T-helper 1 cell treated with Interleukin-12 subunit alpha and Interleukin-12 subunit beta and Interleukin-4 antibody, amounts not matched to agents 30 ng/mL and 1 ng/mL, for 36 hours (primary cell): ENCODE results near the gene LY6G5B. TPM values are rescaled to one million over a fixed set of nuclear protein-coding genes. Genes with fewer than 3 reads are reported as not detected.

ENCODE experiments used
- intact Hi-C: fragments of 100-400 bp; cut with micrococcal nuclease; formaldehyde crosslinking; loops from one replicate; pipeline ENCODE4 v1.15.1; 2024
- total RNA-seq: library from RNA; stranded (reverse); gene quantifications from 2 replicates; pipeline ENCODE4 v1.2.3, GENCODE V29; 2022

LY6G5B gene, protein sequence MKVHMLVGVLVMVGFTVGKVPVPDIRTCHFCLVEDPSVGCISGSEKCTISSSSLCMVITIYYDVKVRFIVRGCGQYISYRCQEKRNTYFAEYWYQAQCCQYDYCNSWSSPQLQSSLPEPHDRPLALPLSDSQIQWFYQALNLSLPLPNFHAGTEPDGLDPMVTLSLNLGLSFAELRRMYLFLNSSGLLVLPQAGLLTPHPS
- 27.5 and 29.1 TPM in 2 replicates for total RNA-seq

- intact Hi-C loops = loop anchor here (5.0 to 10.0 kb wide), 5 partner anchors 508 to 1745 kb away; partner anchors contain the start of genes ABCF1, AGPAT1, CUTA and MDC1
Observed at GRCh38 chr6:31669676-31670075, at the start of gene LY6G5B. Gene LY6G5B, plus strand, starts transcription at chr6:31669976. Its CDS starts 975 bp downstream, at chr6:31670951.

DNA sequence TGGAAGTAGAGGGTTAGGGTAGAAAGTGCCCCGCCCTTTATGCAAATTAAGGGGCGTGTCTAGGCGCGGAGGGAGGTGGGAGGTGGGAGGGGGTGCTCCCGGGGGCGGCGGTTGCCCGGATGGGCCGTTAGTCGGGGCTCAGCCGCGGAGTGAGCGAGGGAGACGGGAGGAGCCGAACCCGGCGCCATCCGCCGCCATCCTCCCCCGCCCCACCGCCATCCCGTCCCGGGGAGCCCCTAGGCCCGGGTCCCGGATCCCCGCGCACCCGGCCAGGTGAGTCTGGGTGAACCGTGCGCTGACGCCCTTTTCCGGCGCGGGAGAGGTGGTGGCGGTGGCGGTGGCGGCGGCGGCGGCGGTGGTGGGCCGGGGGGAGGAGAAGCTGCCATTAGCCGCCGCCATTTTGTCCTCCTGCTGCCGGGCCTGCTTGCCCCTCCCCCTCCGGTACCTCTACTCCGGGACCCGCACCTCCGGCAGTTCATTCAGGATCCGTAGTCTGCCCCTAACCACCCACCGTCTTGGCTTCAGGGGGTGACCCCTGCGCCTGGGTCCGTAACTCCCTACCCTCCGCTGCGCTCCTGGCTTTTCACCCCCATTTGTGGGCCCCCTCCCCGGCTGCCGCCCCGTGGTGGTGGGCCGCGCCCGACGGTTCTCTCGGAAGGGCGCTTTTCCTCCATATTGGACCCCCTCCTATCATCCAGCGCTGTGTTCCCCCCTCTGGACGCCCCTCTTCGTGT lies 49.0 kb upstream of the LY6G5B start, which contains the start of gene PRRC2A:
PRRC2A (plus strand) TSS at position 130 of the 734 bp plus-strand sequence. CDS start 2,075 bp downstream, outside the sequence.
- intact Hi-C loops = loop anchor here (1.0 to 5.0 kb wide), 21 partner anchors 32 to 900 kb away; partner anchors contain the start of genes ABHD16A, ATF6B, BAG6 and CCHCR1

DNA sequence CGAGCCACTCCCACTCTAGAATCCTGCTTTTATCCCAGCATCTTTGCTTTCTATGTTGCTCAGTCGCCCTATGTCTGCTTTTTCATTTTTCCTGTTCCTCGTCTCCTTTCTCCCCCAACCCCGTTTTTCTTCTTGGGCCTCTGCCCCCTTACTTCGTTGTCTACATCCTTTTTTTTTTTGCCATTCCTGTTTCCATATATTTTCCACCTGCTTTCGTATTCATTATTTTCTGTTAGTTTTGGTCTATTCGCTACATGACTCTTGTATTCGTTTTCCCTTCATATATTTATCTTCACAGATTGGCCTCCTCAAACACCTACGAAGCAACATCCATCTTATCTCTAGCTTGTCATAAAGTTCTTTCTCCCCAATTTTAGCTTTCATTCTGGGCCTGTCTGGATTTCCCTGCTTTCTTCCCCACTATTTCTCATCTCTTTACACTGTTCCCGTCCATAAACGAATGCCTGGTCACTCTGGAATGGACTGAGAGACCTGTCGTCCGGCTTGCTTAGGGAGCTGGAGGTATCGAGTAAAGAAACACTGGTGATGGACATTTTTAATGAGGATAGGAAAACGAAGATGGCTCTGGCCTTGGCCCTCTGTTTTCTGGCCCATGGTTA lies 48.3 kb upstream of the LY6G5B start:
- intact Hi-C loops = loop anchor here (2.0 to 5.0 kb wide), 4 partner anchors 41 to 464 kb away; partner anchors contain the start of genes CCHCR1, HSPA1B, NELFE and SKIC2

- intact Hi-C loops = loop anchor here (2.0 to 5.0 kb wide), 4 partner anchors 41 to 465 kb away; partner anchors contain the start of genes CCHCR1, HSPA1B, NELFE and SKIC2
Observed at GRCh38 chr6:31621991-31622390, 47.8 kb upstream of the LY6G5B start.

DNA sequence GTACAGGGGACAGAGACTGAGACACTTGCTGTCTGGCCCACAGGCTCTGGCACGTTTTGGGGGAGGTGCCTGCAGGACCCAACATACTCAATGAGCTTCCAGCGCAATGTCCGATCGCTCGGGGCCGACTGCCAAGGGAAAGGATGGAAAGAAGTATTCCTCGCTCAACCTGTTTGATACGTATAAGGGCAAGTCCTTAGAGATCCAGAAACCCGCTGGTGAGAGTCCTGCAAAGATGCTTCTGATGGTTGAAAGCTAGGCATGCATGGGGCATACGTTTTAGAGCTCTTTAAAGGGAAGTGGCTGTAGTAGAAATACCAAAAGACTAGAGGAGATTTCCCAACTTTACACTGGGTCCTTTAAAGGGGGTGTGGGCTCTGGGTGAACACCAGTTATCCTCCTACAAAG lies 47.1 kb upstream of the LY6G5B start:
- intact Hi-C loops = loop anchor here (5.0 kb wide), 1 partner anchor 465 kb away; the partner anchor contains the start of genes CCHCR1 and TCF19

- intact Hi-C loops = loop anchor here (5.0 kb wide), 1 partner anchor 467 kb away; the partner anchor contains the start of genes CCHCR1 and TCF19
Observed at GRCh38 chr6:31624070-31624469, 45.7 kb upstream of the LY6G5B start.

GRCh38 chr6:31626952-31627351 lies 42.8 kb upstream of the LY6G5B start:
- intact Hi-C loops = no loop called here

DNA sequence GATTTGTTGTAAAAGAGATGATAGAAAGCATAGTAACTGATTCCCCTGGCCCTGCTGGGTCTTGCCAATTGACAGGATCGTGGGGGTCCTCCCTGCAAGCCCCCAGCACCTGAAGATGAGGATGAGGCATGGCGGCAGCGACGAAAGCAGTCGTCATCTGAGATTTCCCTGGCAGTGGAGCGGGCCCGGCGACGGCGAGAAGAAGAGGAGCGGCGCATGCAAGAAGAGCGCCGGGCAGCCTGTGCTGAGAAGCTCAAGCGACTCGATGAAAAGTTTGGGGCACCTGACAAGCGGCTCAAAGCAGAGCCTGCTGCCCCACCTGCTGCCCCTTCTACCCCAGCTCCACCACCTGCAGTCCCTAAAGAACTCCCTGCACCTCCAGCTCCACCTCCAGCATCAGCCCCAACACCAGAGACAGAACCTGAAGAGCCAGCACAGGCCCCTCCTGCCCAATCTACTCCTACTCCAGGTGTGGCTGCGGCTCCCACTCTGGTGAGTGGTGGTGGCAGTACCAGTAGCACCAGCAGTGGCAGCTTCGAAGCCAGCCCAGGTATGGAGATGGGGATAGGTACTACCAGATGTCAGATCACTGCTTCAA lies 42.0 kb upstream of the LY6G5B start:
- intact Hi-C loops = no loop called here

DNA sequence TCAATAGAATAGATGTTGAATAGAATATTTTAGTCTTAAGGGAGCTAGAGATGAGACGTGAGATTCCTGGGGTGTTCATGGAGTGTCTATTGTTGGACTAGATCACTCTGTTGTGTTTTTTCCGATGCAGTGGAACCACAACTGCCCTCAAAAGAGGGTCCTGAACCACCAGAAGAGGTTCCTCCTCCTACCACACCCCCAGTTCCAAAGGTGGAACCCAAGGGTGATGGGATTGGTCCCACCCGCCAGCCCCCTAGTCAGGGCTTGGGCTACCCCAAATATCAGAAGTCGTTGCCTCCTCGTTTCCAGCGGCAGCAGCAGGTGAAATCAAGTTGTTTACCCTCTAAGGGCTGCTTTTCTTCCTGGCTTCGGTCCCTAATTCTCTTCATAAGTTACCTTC lies 40.8 kb upstream of the LY6G5B start:
- intact Hi-C loops = no loop called here

- intact Hi-C loops = no loop called here
Observed at GRCh38 chr6:31630177-31630934, 39.4 kb upstream of the LY6G5B start.

- intact Hi-C loops = no loop called here
Observed at GRCh38 chr6:31631209-31631608, 38.6 kb upstream of the LY6G5B start.

- intact Hi-C loops = no loop called here
Observed at GRCh38 chr6:31631681-31632278, 38.0 kb upstream of the LY6G5B start.

GRCh38 chr6:31632279-31632946 lies 37.4 kb upstream of the LY6G5B start:
- intact Hi-C loops = no loop called here

- intact Hi-C loops = no loop called here
Observed at GRCh38 chr6:31633447-31633846, 36.3 kb upstream of the LY6G5B start.

DNA sequence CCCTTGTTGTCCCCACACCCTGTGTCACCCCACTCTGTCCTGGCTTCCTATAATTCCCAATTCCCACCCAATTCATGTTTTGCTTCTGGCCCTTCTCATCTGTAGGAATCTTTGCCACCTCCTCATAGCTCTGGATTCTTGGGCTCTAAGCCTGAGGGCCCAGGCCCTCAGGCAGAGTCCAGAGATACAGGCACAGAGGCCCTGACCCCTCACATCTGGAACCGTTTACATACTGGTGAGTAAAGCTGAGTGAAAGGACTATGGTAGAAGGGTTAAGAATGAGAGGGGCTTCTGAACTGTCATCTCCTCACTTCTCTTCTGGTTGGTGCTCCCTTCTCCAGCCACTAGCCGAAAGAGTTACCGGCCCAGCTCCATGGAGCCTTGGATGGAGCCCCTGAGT lies 35.6 kb upstream of the LY6G5B start:
- intact Hi-C loops = no loop called here

GRCh38 chr6:31634969-31635575 lies 34.7 kb upstream of the LY6G5B start:
- intact Hi-C loops = no loop called here

DNA sequence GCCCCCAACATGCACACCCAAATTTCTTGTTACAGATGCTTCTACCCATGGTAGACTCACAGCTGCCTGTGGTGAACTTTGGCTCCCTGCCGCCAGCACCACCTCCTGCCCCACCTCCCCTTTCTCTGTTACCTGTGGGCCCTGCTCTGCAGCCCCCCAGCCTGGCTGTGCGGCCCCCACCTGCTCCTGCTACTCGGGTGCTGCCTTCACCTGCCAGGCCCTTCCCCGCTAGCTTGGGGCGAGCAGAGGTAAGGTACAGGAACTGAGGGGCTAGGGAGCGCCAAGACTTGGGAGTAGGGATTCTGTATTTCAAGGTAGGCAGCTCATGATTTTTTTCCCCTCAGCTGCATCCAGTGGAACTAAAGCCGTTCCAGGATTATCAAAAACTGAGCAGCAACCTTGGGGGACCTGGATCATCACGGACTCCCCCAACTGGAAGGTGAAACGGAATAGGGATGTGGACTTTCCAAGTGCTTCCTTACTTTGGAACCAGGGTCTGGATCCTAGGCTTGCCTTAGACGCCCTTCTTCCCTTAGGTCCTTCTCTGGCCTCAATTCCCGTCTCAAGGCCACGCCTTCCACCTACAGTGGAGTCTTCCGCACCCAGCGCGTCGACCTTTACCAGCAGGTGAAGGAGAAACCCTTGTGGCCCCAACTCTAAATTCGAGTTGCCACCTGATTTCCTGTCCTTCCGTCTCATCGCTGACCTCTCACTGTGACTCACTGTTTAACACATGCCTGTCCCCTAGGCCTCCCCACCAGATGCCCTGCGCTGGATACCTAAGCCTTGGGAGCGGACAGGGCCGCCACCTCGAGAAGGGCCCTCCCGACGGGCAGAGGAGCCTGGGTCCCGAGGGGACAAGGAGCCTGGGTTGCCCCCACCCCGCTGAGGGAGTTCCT lies 32.8 kb upstream of the LY6G5B start:
- intact Hi-C loops = no loop called here

DNA sequence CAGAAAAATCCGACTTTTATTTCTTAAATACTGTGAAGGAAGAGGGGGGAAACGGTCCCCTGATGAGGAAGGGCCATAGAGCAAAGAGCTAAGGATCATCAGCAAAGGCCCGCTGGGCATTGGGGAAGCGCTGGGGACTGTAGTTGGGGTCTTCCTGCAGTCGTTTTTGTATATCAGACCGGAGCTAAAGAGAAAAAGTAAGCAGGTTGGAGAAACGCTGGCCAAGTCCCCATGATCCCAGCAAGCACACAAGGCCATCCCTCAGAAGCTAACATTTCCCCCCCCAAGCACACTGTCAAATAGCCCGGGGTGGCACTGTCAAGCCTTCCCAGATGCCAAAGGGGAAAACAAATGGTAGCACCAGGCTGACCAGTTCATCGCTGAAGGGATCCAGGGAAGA lies 30.7 kb upstream of the LY6G5B start:
- intact Hi-C loops = no loop called here
